SU-DHL-6 (cell line): ENCODE results near the gene CD33.

ENCODE experiments used
- EZH2phosphoT487 ChIP-seq: fragments of 200-600 bp; sonication (generic), shearing (Covaris generic); conservative IDR thresholded peaks from 2 replicates; pipeline ENCODE4 v1.6.1; 2018; ENCODE audit warnings: mild to moderate bottlenecking, antibody characterized with exemption, low read length, moderate library complexity, mixed read lengths
- TF ChIP-seq, protein P1 (sequence below): fragments of 200-600 bp; sonication (generic); IDR thresholded peaks from one replicate; pipeline ENCODE4 v1.5.1; 2017; ENCODE audit warnings: antibody characterized with exemption, mild to moderate bottlenecking, low read length, moderate library complexity; ENCODE audit not compliant: insufficient read depth, poor library complexity, severe bottlenecking

DNA sequence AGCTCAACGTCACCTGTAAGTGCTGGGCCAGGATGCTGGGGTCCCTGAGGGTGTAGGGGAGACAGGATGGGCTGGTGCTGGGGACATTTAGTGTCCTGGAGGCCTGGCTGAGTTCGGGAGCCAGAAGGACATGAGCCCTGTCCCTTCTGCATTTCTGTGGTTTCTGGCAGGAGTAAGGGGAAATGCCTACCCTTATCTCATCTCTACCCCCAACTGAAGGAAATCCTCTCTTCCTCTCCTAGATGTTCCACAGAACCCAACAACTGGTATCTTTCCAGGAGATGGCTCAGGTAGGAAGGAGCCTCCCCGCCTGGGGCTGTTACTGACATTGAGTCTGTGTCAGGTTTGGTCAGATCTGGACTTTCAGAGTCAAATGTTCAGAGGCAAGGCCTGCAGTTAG, 1.2 kb downstream of the CD33 start:
- TF ChIP-seq, protein P1, sequence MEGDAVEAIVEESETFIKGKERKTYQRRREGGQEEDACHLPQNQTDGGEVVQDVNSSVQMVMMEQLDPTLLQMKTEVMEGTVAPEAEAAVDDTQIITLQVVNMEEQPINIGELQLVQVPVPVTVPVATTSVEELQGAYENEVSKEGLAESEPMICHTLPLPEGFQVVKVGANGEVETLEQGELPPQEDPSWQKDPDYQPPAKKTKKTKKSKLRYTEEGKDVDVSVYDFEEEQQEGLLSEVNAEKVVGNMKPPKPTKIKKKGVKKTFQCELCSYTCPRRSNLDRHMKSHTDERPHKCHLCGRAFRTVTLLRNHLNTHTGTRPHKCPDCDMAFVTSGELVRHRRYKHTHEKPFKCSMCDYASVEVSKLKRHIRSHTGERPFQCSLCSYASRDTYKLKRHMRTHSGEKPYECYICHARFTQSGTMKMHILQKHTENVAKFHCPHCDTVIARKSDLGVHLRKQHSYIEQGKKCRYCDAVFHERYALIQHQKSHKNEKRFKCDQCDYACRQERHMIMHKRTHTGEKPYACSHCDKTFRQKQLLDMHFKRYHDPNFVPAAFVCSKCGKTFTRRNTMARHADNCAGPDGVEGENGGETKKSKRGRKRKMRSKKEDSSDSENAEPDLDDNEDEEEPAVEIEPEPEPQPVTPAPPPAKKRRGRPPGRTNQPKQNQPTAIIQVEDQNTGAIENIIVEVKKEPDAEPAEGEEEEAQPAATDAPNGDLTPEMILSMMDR, result no peak
- no peak for TF ChIP-seq EZH2phosphoT487
